Activated T-helper 17 cell treated with anti-CD3 and anti-CD28 coated beads, Interleukin-2, amount 50 U/mL, for 72 hours (primary cell): ENCODE data around the gene OR51D1. TPM values are rescaled to one million over a fixed set of nuclear protein-coding genes. Genes with fewer than 3 reads are reported as not detected.

Experiments
- ATAC-seq: fragments of 150-1000 bp; cut with Tn5 transposase; replicated peaks from 2 replicates; pipeline ENCODE4 v1.10.0; 2021; ENCODE audit warnings: mild to moderate bottlenecking, moderate library complexity
- H3K27ac Mint-ChIP-seq: one replicate; pipeline ENCODE4 v1.8.0; 2022; ENCODE audit warnings: mixed read lengths
- H3K27me3 Mint-ChIP-seq: one replicate; pipeline ENCODE4 v1.8.0; 2022; ENCODE audit warnings: mixed read lengths
- H3K36me3 Mint-ChIP-seq: one replicate; pipeline ENCODE4 v1.8.0; 2022; ENCODE audit warnings: low read depth, mild to moderate bottlenecking, mixed read lengths
- H3K4me1 Mint-ChIP-seq: one replicate; pipeline ENCODE4 v1.8.0; 2022; ENCODE audit warnings: mixed read lengths
- H3K4me3 Mint-ChIP-seq: one replicate; pipeline ENCODE4 v1.8.0; 2022; ENCODE audit warnings: mild to moderate bottlenecking, mixed read lengths
- H3K9me3 Mint-ChIP-seq: one replicate; pipeline ENCODE4 v1.8.0; 2022; ENCODE audit warnings: mixed read lengths
- total RNA-seq, 2 donors: library from RNA; stranded (reverse); gene quantifications; one replicate each; pipeline ENCODE4 v1.2.3, GENCODE V29; 2022

The OR51D1 gene
- not detected for total RNA-seq

- peaks cover 11% of the 10 kb centered on the region for H3K27me3 Mint-ChIP-seq
- no peak within 1 kb of the TSS for H3K27ac Mint-ChIP-seq
Measured at GRCh38 chr11:4636962-4637661, at the start of gene OR51D1. TSS of gene OR51D1 (plus strand) at chr11:4637477. CDS start at chr11:4639791, 2,314 bp downstream.

GRCh38 chr11:4589017-4589416, 48.3 kb upstream of the OR51D1 start:
- Mint-ChIP-seq H3K36me3 (no peaks in the 10 kb centered on the region), H3K27me3 (peaks cover 19% of the 10 kb centered on the region), H3K9me3 (no peaks in the 10 kb centered on the region), H3K4me1 (no peaks in the 10 kb centered on the region), H3K27ac (no peak overlapping the region), H3K4me3 (no peak overlapping the region)
- no peak for ATAC-seq

More at GRCh38 chr11:4636962-4637661, at the start of gene OR51D1:
- Mint-ChIP-seq H3K9me3 (no peaks in the 10 kb centered on the region), H3K4me3 (no peak within 1 kb of the TSS), H3K4me1 (no peaks in the 10 kb centered on the region), H3K36me3 (no peaks in the 10 kb centered on the region)
- peak; percentile 83 for ATAC-seq

- H3K4me3 Mint-ChIP-seq, result no peak within 1 kb of the TSS
- H3K9me3 Mint-ChIP-seq, result no peaks in the 10 kb centered on the region
- no peaks in the 10 kb centered on the region for H3K27me3 Mint-ChIP-seq
- no peak within 1 kb of the TSS for H3K27ac Mint-ChIP-seq
- H3K36me3 Mint-ChIP-seq, result peaks cover 28% of the 10 kb centered on the region
- no peaks in the 10 kb centered on the region for H3K4me1 Mint-ChIP-seq
- no peak for ATAC-seq
Measured at GRCh38 chr11:4593739-4594138, 43.5 kb upstream of the OR51D1 start, which contains the start of gene OR52I1. TSS of gene OR52I1 (plus strand) at chr11:4594039. CDS start at chr11:4594039, 0 bp downstream.

DNA sequence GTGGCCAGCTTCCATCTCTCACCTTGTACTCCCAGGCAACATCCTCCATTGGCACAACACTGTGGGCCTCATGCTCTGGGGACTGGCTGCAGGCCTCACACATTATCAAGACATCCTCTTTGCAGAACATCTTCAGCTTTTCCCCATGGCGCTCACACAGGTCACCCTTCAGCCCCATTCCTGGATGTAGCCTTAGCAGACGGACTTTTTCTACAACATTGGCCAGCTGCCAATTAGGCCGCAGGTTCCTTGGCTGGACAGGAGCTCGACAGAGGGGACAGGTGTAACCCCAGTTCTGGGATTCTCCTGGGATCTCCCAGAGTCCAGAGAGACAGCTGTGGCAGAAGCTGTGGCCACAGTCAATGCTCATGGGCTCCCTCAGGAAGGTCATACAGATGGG, 32.2 kb upstream of the OR51D1 start:
- H3K27me3 Mint-ChIP-seq, result no peaks in the 10 kb centered on the region
- H3K36me3 Mint-ChIP-seq, result peaks cover 46% of the 10 kb centered on the region
- no peak overlapping the region for H3K4me3 Mint-ChIP-seq
- ATAC-seq, result no peak
- H3K9me3 Mint-ChIP-seq, result no peaks in the 10 kb centered on the region
- H3K27ac Mint-ChIP-seq, result no peak overlapping the region
- H3K4me1 Mint-ChIP-seq, result peaks cover 20% of the 10 kb centered on the region

DNA sequence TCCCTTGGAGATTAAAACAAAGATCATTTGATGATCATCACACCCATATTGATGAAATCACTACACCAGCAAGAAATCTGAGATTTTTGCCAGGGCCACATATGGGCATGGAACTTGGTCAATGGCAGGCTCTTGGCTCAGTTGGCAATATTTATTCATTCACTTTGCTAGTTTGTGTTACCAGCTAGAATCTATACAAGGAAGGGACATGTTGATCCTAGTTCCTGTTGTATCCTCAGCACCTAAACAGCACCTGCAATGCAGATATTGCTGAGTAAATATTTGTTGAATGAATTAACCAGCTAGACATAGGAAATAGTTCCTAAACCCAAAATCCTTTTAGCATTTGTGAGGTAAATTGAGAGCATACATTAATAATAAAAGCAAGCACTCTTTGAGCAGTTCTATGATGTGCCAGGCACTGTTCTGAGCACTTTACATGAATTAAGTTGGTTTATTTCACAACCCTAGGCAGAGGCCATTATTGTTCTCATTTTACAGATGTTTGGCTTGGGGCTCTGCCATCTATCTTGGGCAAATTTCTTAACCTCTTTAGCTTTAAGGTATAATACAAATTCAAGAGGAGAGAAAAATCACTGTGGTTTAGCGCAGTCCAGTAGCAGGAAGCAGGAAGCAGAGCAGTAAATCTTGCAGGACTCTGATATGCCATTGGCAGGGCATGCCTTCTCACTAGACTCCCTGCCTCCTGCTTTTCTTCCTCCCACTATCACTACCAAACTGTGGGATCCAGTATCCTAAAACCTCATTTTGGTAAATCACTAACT, 30.9 kb upstream of the OR51D1 start:
- Mint-ChIP-seq H3K27ac (no peak overlapping the region), H3K9me3 (no peaks in the 10 kb centered on the region), H3K4me1 (peaks cover 27% of the 10 kb centered on the region), H3K27me3 (no peaks in the 10 kb centered on the region), H3K36me3 (peaks cover 32% of the 10 kb centered on the region), H3K4me3 (peak overlapping the region; percentile 87)
- no peak for ATAC-seq

DNA sequence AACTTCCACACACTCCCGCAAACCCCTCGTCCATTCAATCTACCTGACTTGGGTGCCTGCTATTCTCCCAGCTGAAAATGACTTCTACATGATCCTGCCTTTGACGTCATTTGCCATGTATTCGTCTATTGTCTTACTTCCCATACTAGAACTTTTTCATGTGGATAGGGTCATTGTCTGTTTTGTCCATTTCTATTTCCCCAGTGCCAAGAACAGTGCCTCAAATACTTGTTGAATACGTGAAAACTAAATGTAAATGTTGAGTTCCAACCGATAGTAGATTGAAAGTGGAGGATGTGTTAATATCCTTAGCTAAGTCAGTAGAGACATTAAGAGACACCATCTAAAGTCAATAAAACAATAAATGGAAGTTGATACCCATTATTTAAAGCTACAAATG, 30.2 kb upstream of the OR51D1 start:
- H3K36me3 Mint-ChIP-seq, result peaks cover 26% of the 10 kb centered on the region
- no peak for ATAC-seq
- no peaks in the 10 kb centered on the region for H3K9me3 Mint-ChIP-seq
- peaks cover 27% of the 10 kb centered on the region for H3K4me1 Mint-ChIP-seq
- H3K27ac Mint-ChIP-seq, result peak overlapping the region; percentile 91
- H3K4me3 Mint-ChIP-seq, result peak overlapping the region; percentile 87
- H3K27me3 Mint-ChIP-seq, result no peaks in the 10 kb centered on the region

- ATAC-seq, result peak; percentile 100
- Mint-ChIP-seq H3K4me1 (peaks cover 27% of the 10 kb centered on the region), H3K36me3 (peaks cover 19% of the 10 kb centered on the region), H3K9me3 (no peaks in the 10 kb centered on the region), H3K27me3 (no peaks in the 10 kb centered on the region), H3K4me3 (peak within 1 kb of the TSS; percentile 87), H3K27ac (peak within 1 kb of the TSS; percentile 91)
Measured at GRCh38 chr11:4607781-4608666, 29.3 kb upstream of the OR51D1 start, which contains the start of gene TRIM68. TSS of gene TRIM68 (minus strand) at chr11:4608231. CDS start at chr11:4605504, 2,727 bp downstream.

GRCh38 chr11:4610258-4610935, 26.9 kb upstream of the OR51D1 start:
- Mint-ChIP-seq H3K27ac (peak overlapping the region; percentile 90), H3K4me3 (peak overlapping the region; percentile 87)

DNA sequence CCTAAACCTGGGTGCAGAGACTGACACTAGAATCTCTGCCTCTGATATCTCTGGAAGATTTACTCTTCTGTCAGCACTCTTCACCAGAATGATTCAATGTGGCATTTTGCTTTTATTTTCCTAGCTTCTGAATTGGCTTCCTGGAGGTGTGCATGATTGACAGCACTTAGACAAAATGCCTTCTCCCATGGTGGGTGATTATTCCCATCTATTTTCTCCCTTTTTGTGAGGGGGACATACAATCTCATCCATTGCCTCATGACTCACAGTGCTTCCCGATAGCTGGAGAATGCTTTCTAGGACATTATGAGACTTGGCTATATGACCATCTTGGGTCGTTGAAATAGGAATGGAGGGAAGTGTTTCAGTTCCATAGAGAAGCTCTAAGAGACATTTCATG, 25.3 kb upstream of the OR51D1 start:
- no peak for ATAC-seq
- H3K36me3 Mint-ChIP-seq, result no peaks in the 10 kb centered on the region
- peaks cover 24% of the 10 kb centered on the region for H3K4me1 Mint-ChIP-seq

More at GRCh38 chr11:4610258-4610935, 26.9 kb upstream of the OR51D1 start:
- Mint-ChIP-seq H3K27me3 (no peaks in the 10 kb centered on the region), H3K9me3 (no peaks in the 10 kb centered on the region), H3K36me3 (no peaks in the 10 kb centered on the region), H3K4me1 (peaks cover 27% of the 10 kb centered on the region)
- ATAC-seq, result no peak

DNA sequence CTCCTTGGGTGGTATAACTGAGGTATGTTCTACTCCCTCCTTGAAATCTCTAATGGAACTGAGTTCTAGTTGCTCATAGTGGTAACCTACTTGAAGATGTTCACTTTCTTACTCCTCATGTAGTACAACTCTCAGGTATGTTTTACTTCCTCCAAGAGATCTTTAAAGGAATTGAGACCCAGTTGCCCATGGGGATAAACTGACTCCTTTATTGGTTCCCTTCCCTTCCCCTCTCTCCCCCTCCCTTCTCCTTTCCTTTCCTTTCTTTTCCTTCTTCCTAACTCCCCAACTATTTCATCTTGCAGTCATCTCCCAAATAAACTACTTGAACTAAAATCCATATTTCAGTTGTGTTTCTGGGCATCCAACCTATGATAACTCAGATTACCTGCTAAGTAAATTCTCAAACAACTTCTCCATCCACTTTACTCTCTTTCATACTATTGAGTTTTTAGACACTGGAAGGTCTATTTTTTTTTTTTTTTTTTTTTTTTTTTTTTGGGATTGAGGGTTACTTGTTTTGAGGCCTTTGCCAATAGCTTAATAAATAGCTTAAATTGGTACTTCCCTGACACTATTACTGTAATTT, 21.3 kb upstream of the OR51D1 start:
- H3K27me3 Mint-ChIP-seq, result peaks cover 11% of the 10 kb centered on the region
- no peaks in the 10 kb centered on the region for H3K36me3 Mint-ChIP-seq
- no peak overlapping the region for H3K4me3 Mint-ChIP-seq
- no peak for ATAC-seq
- H3K27ac Mint-ChIP-seq, result no peak overlapping the region
- no peaks in the 10 kb centered on the region for H3K4me1 Mint-ChIP-seq
- H3K9me3 Mint-ChIP-seq, result no peaks in the 10 kb centered on the region

More for the DNA sequence above, 25.3 kb upstream of the OR51D1 start:
- H3K4me3 Mint-ChIP-seq, result no peak overlapping the region
- no peak overlapping the region for H3K27ac Mint-ChIP-seq
- H3K9me3 Mint-ChIP-seq, result no peaks in the 10 kb centered on the region
- peaks cover 3% of the 10 kb centered on the region for H3K27me3 Mint-ChIP-seq

DNA sequence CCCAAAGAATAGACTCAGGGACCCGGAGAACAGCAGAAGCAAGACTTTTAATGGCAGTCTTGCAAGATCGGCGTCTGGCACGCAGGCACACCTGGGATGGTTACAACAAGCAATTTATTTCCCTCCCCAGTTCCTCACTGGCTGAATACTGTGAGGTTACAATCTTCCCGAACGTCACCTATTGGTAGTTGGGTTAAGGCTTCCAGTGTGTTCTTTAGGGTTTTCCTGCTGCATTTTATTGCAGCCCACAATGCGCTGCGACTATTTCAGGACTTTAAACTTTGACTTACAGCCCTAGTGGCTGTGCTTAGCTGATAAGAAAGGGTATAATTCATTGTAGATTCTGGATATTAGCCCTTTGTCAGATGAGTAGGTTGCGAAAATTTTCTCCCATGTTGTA, 17.8 kb upstream of the OR51D1 start:
- H3K27me3 Mint-ChIP-seq, result peaks cover 14% of the 10 kb centered on the region
- no peak overlapping the region for H3K27ac Mint-ChIP-seq
- H3K9me3 Mint-ChIP-seq, result no peaks in the 10 kb centered on the region
- H3K4me3 Mint-ChIP-seq, result no peak overlapping the region
- no peak for ATAC-seq
- no peaks in the 10 kb centered on the region for H3K4me1 Mint-ChIP-seq
- no peaks in the 10 kb centered on the region for H3K36me3 Mint-ChIP-seq

- H3K36me3 Mint-ChIP-seq, result peaks cover 5% of the 10 kb centered on the region
Measured at GRCh38 chr11:4626207-4627099, 10.8 kb upstream of the OR51D1 start.

GRCh38 chr11:4636136-4636535, 1.1 kb upstream of the OR51D1 start:
- H3K4me3 Mint-ChIP-seq, result no peak overlapping the region
- no peak overlapping the region for H3K27ac Mint-ChIP-seq
- no peak for ATAC-seq
- no peaks in the 10 kb centered on the region for H3K9me3 Mint-ChIP-seq
- no peaks in the 10 kb centered on the region for H3K36me3 Mint-ChIP-seq
- H3K27me3 Mint-ChIP-seq, result peaks cover 6% of the 10 kb centered on the region
- no peaks in the 10 kb centered on the region for H3K4me1 Mint-ChIP-seq

More at GRCh38 chr11:4626207-4627099, 10.8 kb upstream of the OR51D1 start:
- Mint-ChIP-seq H3K4me1 (no peaks in the 10 kb centered on the region), H3K27me3 (peaks cover 44% of the 10 kb centered on the region), H3K9me3 (peaks cover 11% of the 10 kb centered on the region), H3K27ac (no peak overlapping the region), H3K4me3 (no peak overlapping the region)
- ATAC-seq, result peak; percentile 42
